OCI-LY1 (cell line): ENCODE results near the gene ATP1B3.

Experiments
- CTCF ChIP-seq: fragments of 200-600 bp; sonication (generic), shearing (Covaris generic); IDR thresholded peaks from 2 replicates; pipeline ENCODE4 v1.5.1; 2017; ENCODE audit warnings: mild to moderate bottlenecking, antibody characterized with exemption, low read length, moderate library complexity, mixed read lengths
- EZH2 ChIP-seq: fragments of 200-600 bp; sonication (generic), shearing (Covaris generic); IDR thresholded peaks from 2 replicates; pipeline ENCODE4 v1.8.0; 2017; ENCODE audit warnings: borderline replicate concordance, mixed run types, mild to moderate bottlenecking, antibody characterized with exemption, low read length, moderate library complexity, mixed read lengths

- no peak for TF ChIP-seq CTCF
- no peak for TF ChIP-seq EZH2
Measured at GRCh38 chr3:141955175-141955574, 78.7 kb downstream of the ATP1B3 start.
